Measurements from ENCODE around the gene HMCN2. TPM values are rescaled to one million over a fixed set of nuclear protein-coding genes. Genes with fewer than 3 reads are reported as not detected.
"Not testable (repeated sequence)": the region's sequence is repeated elsewhere in the genome, so short reads cannot be mapped to it uniquely, and the experiment has no call there.

Gene HMCN2
- total RNA-seq, 2 donors from 2014 or later: not detected

- no peak overlapping the region for H3K27ac Mint-ChIP-seq
- H3K36me3 Mint-ChIP-seq (ENCODE audit: low read depth): no peaks in the 10 kb centered on the region
- no peaks in the 10 kb centered on the region for H3K9me3 Mint-ChIP-seq
- peaks cover 4% of the 10 kb centered on the region for H3K4me1 Mint-ChIP-seq
- H3K4me3 Mint-ChIP-seq: no peak overlapping the region
- peaks cover 44% of the 10 kb centered on the region for H3K27me3 Mint-ChIP-seq
- ATAC-seq (replicated peaks): no peak
Measured at GRCh38 chr9:130267930-130268329, 2.4 kb downstream of the HMCN2 start.

GRCh38 chr9:130268521-130269211 lies 3.1 kb downstream of the HMCN2 start:
- Mint-ChIP-seq H3K27me3 (peaks cover 38% of the 10 kb centered on the region), H3K9me3 (no peaks in the 10 kb centered on the region), H3K4me1 (peaks cover 4% of the 10 kb centered on the region), H3K4me3 (no peak overlapping the region), H3K27ac (no peak overlapping the region), H3K36me3 (ENCODE audit: low read depth) (no peaks in the 10 kb centered on the region)
- no peak for ATAC-seq (replicated peaks)

GRCh38 chr9:130271473-130271872 lies 5.9 kb downstream of the HMCN2 start:
- no peak overlapping the region for H3K27ac Mint-ChIP-seq
- H3K9me3 Mint-ChIP-seq: no peaks in the 10 kb centered on the region
- no peak for ATAC-seq (replicated peaks)
- H3K27me3 Mint-ChIP-seq: peaks cover 31% of the 10 kb centered on the region
- H3K36me3 Mint-ChIP-seq (ENCODE audit: low read depth): no peaks in the 10 kb centered on the region
- H3K4me1 Mint-ChIP-seq: no peaks in the 10 kb centered on the region
- H3K4me3 Mint-ChIP-seq: no peak overlapping the region

- Mint-ChIP-seq H3K27ac (no peak overlapping the region), H3K4me1 (no peaks in the 10 kb centered on the region), H3K4me3 (no peak overlapping the region), H3K9me3 (no peaks in the 10 kb centered on the region), H3K27me3 (peaks cover 11% of the 10 kb centered on the region), H3K36me3 (ENCODE audit: low read depth) (no peaks in the 10 kb centered on the region)
- ATAC-seq (replicated peaks): no peak
Measured at GRCh38 chr9:130275156-130275555, 9.6 kb downstream of the HMCN2 start.

- Mint-ChIP-seq H3K27ac (no peak overlapping the region), H3K36me3 (ENCODE audit: low read depth) (no peaks in the 10 kb centered on the region), H3K9me3 (no peaks in the 10 kb centered on the region), H3K4me3 (no peak overlapping the region), H3K27me3 (peaks cover 13% of the 10 kb centered on the region), H3K4me1 (no peaks in the 10 kb centered on the region)
- no peak for ATAC-seq (replicated peaks)
Measured at GRCh38 chr9:130276121-130276520, 10.6 kb downstream of the HMCN2 start.

GRCh38 chr9:130276955-130277354 lies 11.4 kb downstream of the HMCN2 start:
- no peak for ATAC-seq (replicated peaks)
- H3K36me3 Mint-ChIP-seq (ENCODE audit: low read depth): no peaks in the 10 kb centered on the region
- peaks cover 16% of the 10 kb centered on the region for H3K27me3 Mint-ChIP-seq
- no peaks in the 10 kb centered on the region for H3K4me1 Mint-ChIP-seq
- H3K27ac Mint-ChIP-seq: no peak overlapping the region
- no peak overlapping the region for H3K4me3 Mint-ChIP-seq
- H3K9me3 Mint-ChIP-seq: no peaks in the 10 kb centered on the region

GRCh38 chr9:130277525-130277924 lies 12.0 kb downstream of the HMCN2 start:
- not testable (repeated sequence) for H3K4me3 Mint-ChIP-seq; ATAC-seq (replicated peaks); H3K36me3 Mint-ChIP-seq (ENCODE audit: low read depth); H3K4me1 Mint-ChIP-seq; H3K27ac Mint-ChIP-seq; H3K9me3 Mint-ChIP-seq
- H3K27me3 Mint-ChIP-seq: peaks cover 18% of the 10 kb centered on the region

GRCh38 chr9:130283539-130284248 lies 18.1 kb downstream of the HMCN2 start:
- ATAC-seq (replicated peaks): no peak
- no peak overlapping the region for H3K4me3 Mint-ChIP-seq
- H3K27me3 Mint-ChIP-seq: peaks cover 26% of the 10 kb centered on the region
- no peaks in the 10 kb centered on the region for H3K4me1 Mint-ChIP-seq
- no peak overlapping the region for H3K27ac Mint-ChIP-seq
- no peaks in the 10 kb centered on the region for H3K9me3 Mint-ChIP-seq
- no peaks in the 10 kb centered on the region for H3K36me3 Mint-ChIP-seq (ENCODE audit: low read depth)

- Mint-ChIP-seq H3K36me3 (ENCODE audit: low read depth) (no peaks in the 10 kb centered on the region), H3K27me3 (peaks cover 26% of the 10 kb centered on the region), H3K4me1 (no peaks in the 10 kb centered on the region), H3K4me3 (no peak overlapping the region), H3K27ac (no peak overlapping the region), H3K9me3 (no peaks in the 10 kb centered on the region)
- ATAC-seq (replicated peaks): no peak
Measured at GRCh38 chr9:130284249-130284625, 18.7 kb downstream of the HMCN2 start.

GRCh38 chr9:130284690-130285089 lies 19.1 kb downstream of the HMCN2 start:
- Mint-ChIP-seq H3K4me3 (no peak overlapping the region), H3K9me3 (no peaks in the 10 kb centered on the region), H3K36me3 (ENCODE audit: low read depth) (no peaks in the 10 kb centered on the region), H3K4me1 (no peaks in the 10 kb centered on the region), H3K27me3 (peaks cover 26% of the 10 kb centered on the region), H3K27ac (no peak overlapping the region)
- ATAC-seq (replicated peaks): no peak

- Mint-ChIP-seq H3K36me3 (ENCODE audit: low read depth) (no peaks in the 10 kb centered on the region), H3K4me3 (no peak overlapping the region), H3K4me1 (no peaks in the 10 kb centered on the region), H3K27ac (no peak overlapping the region), H3K9me3 (no peaks in the 10 kb centered on the region), H3K27me3 (peaks cover 32% of the 10 kb centered on the region)
- ATAC-seq (replicated peaks): no peak
Measured at GRCh38 chr9:130285271-130285670, 19.7 kb downstream of the HMCN2 start.

- Mint-ChIP-seq H3K9me3 (no peaks in the 10 kb centered on the region), H3K4me1 (no peaks in the 10 kb centered on the region), H3K4me3 (no peak overlapping the region), H3K27me3 (peaks cover 35% of the 10 kb centered on the region), H3K27ac (no peak overlapping the region), H3K36me3 (ENCODE audit: low read depth) (no peaks in the 10 kb centered on the region)
- ATAC-seq (replicated peaks): no peak
Measured at GRCh38 chr9:130286072-130286770, 20.7 kb downstream of the HMCN2 start.

GRCh38 chr9:130286781-130287428 lies 21.3 kb downstream of the HMCN2 start:
- no peak overlapping the region for H3K4me3 Mint-ChIP-seq
- H3K27ac Mint-ChIP-seq: no peak overlapping the region
- no peaks in the 10 kb centered on the region for H3K36me3 Mint-ChIP-seq (ENCODE audit: low read depth)
- no peaks in the 10 kb centered on the region for H3K9me3 Mint-ChIP-seq
- no peaks in the 10 kb centered on the region for H3K4me1 Mint-ChIP-seq
- H3K27me3 Mint-ChIP-seq: peaks cover 33% of the 10 kb centered on the region
- no peak for ATAC-seq (replicated peaks)

GRCh38 chr9:130287736-130288135 lies 22.2 kb downstream of the HMCN2 start:
- ATAC-seq (replicated peaks): no peak
- Mint-ChIP-seq H3K9me3 (no peaks in the 10 kb centered on the region), H3K27me3 (peaks cover 30% of the 10 kb centered on the region), H3K36me3 (ENCODE audit: low read depth) (no peaks in the 10 kb centered on the region), H3K4me3 (no peak overlapping the region), H3K27ac (no peak overlapping the region), H3K4me1 (no peaks in the 10 kb centered on the region)

All from activated T-helper 17 cell treated with anti-CD3 and anti-CD28 coated beads, Interleukin-2, amount 50 U/mL, for 72 hours (primary cell).